Stimulated activated naive CD8-positive, alpha-beta T cell treated with anti-CD3 and anti-CD28 coated beads, Interleukin-15, Interleukin-2, amounts not matched to agents 100 ng/mL and 50 ng/mL, for 24 hours (primary cell): Measurements from ENCODE around the gene NECTIN1.

ENCODE experiments used
- H3K27ac Mint-ChIP-seq: one replicate; pipeline ENCODE4 v1.8.0; 2021; ENCODE audit warnings: mild to moderate bottlenecking, mixed read lengths
- H3K27me3 Mint-ChIP-seq: one replicate; pipeline ENCODE4 v1.8.0; 2021; ENCODE audit warnings: mixed read lengths
- H3K36me3 Mint-ChIP-seq: one replicate; pipeline ENCODE4 v1.8.0; 2021; ENCODE audit warnings: low read depth, mixed read lengths
- H3K4me1 Mint-ChIP-seq: one replicate; pipeline ENCODE4 v1.8.0; 2021; ENCODE audit warnings: low read depth, mixed read lengths
- H3K4me3 Mint-ChIP-seq: one replicate; pipeline ENCODE4 v1.8.0; 2021; ENCODE audit warnings: mild to moderate bottlenecking, mixed read lengths
- H3K9me3 Mint-ChIP-seq: one replicate; pipeline ENCODE4 v1.8.0; 2021; ENCODE audit warnings: mixed read lengths

Gene NECTIN1

DNA sequence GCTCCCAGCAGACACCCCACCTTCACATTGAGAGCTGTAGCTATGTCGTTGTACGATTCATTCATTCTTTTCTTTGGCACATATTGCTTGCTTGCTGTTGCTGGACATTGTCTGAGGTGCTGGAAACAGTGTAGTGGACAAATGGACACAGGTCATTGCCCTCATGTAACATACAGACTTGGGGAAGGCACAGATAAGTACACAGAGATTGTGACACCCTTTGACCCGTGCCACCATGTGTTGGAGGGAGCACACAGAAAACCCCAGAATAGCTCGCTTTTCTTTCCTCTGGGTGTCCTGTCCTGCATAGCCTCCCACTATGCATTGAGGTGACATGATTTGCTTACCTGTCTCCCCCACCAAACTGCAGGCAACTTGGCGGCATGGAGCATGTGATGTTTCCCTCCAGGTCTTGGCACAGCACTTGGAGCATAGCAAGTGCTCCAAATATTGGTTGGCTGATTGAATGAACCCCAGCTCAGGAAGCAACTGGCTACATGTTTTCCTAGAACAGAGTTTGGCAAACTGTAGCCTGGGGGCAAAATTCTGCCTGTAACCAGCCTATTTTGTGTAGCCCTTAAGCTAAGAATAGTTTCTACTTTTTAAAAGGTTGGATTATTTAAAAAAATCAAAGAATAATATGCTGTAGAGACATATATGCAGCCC, 30.9 kb upstream of the NECTIN1 start:
- H3K27me3 Mint-ChIP-seq: peaks cover 37% of the 10 kb centered on the region
- H3K4me1 Mint-ChIP-seq: no peaks in the 10 kb centered on the region
- no peaks in the 10 kb centered on the region for H3K36me3 Mint-ChIP-seq
- H3K4me3 Mint-ChIP-seq: no peak overlapping the region
- H3K9me3 Mint-ChIP-seq: no peaks in the 10 kb centered on the region
- H3K27ac Mint-ChIP-seq: no peak overlapping the region

DNA sequence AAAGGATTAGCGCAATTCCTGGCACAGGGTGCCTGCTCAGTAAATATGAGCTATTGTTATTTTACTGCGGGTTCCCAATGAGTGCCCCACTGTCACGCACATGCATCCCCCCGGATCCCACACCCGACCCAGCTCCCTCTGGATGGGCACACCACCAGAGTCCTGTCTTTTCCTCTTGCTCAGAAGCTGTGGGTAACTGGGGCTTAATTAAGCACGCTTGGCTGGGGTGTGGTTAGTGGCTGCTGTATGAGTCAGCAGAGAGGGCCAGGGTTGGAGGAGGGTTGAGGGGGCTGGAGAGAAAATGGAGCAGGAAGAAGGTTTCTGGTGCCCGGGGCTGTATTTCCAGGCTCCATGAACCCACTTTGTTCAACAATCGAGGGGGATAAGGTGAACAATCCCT, 30.3 kb upstream of the NECTIN1 start:
- Mint-ChIP-seq H3K27ac (no peak overlapping the region), H3K9me3 (no peaks in the 10 kb centered on the region), H3K4me1 (no peaks in the 10 kb centered on the region), H3K27me3 (peaks cover 39% of the 10 kb centered on the region), H3K36me3 (no peaks in the 10 kb centered on the region), H3K4me3 (no peak overlapping the region)

DNA sequence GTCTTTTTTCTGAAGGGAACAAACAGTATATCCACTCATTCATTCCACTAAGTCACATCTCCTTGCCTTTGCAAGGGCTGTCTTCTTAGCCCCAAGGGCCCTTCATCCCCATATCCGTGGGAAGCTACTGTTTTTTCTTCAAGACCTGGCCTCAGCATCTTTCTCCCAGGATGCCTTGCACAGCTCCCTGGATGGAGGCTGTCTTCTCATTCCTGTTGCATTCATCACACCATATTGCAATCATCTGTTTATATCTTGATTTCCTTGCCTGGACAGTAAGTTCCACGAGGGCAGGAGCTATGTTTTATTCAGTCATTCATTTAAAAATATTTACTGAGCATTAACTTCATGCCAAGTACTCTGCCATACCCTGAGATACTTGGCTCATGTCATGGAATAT, 29.3 kb upstream of the NECTIN1 start:
- H3K36me3 Mint-ChIP-seq: no peaks in the 10 kb centered on the region

DNA sequence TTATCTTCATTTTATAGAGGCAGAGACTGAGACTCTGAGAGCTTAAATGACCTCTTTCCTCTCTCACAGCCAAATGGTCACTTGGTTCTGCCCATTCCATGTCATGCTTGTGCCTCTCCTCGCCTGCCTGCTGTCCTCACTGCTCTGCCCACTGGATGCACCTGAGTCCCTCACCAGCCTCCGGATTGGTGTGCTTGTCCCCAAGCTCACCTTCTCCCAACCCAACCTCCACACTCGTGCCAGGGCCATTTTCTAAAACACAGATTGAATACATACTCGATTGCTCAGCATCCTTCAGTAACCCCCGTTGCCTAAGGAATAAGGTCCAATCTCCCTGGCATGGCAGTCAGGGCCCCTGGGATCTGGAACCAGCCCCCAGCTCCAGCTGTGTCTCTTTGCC, 28.4 kb upstream of the NECTIN1 start:
- Mint-ChIP-seq H3K27me3 (peaks cover 39% of the 10 kb centered on the region), H3K9me3 (no peaks in the 10 kb centered on the region), H3K36me3 (no peaks in the 10 kb centered on the region)

More for the DNA sequence above, 29.3 kb upstream of the NECTIN1 start:
- H3K4me3 Mint-ChIP-seq: no peak overlapping the region
- H3K4me1 Mint-ChIP-seq: no peaks in the 10 kb centered on the region
- peaks cover 42% of the 10 kb centered on the region for H3K27me3 Mint-ChIP-seq
- H3K9me3 Mint-ChIP-seq: no peaks in the 10 kb centered on the region
- H3K27ac Mint-ChIP-seq: no peak overlapping the region

DNA sequence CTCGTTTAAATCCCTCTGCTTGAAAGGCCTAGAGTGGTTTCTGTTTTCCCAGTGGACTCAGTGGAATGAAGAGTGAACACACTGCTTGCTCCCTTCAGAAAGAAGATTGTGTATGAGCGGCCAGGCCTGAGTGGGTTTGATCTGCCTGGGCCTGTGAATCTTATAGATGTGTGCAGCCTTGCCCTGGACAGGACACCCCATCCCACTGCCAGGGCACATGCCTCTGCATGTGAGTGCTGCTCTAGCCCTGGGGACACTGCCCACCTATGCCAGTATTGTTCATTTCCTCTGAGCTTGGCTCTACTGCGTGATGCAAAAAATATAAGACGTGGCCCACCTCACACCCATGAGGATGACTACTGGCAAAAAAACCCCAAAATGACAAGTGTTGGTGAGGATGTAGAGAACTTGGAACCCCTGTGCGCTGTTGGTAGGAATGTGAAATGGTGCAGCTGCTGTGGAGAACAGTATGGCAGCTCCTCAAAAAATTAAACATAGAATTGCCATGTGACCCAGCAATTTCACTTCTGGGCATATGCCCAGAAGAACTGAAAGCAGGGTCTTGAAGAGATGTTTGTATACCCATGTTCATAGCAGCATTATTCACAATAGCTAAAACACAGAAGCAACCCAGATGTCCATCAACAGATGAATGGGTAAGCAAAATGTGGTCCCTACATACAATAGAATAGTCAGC, 27.3 kb upstream of the NECTIN1 start:
- Mint-ChIP-seq H3K27me3 (peaks cover 45% of the 10 kb centered on the region), H3K36me3 (no peaks in the 10 kb centered on the region), H3K9me3 (no peaks in the 10 kb centered on the region), H3K27ac (no peak overlapping the region), H3K4me3 (no peak overlapping the region), H3K4me1 (peaks cover 7% of the 10 kb centered on the region)

More for the DNA sequence above, 28.4 kb upstream of the NECTIN1 start:
- no peak overlapping the region for H3K4me3 Mint-ChIP-seq
- no peak overlapping the region for H3K27ac Mint-ChIP-seq
- H3K4me1 Mint-ChIP-seq: no peaks in the 10 kb centered on the region

DNA sequence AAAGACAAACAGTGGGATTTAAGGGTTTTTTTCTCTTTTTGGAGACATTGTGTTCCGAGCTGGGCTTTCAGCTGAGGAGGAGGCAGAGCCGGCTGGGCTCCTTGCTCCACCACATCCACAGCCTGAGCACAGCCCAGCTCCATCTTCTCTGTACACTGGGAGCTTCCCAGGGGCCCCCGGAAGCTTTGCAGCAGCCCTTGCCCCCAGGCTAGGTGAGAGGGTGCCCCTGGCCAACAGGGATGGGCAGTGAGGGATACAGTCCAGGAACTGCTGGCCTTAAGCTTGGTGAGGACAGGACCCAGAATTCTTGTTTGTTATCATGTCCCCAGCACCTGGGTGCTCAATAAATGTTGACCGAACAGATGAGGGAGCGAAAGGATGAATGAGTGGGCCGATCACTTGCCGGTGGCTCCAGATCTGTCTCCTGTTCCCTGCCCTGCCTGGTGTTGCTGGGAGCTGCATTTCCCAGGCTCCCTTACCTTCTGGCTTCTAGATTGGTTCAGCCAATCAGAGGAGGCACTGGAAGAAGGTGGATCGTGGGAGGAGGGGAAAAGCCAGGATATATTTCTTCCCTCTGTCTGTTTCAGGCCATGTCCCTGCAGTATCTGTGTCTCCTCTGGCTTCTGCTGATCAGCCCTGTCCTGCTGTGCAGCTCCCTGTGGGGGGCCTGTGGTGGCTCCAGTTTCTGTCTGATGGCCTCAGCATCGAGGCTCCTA, 26.5 kb upstream of the NECTIN1 start:
- Mint-ChIP-seq H3K4me1 (peaks cover 10% of the 10 kb centered on the region), H3K4me3 (no peak overlapping the region), H3K27ac (no peak overlapping the region), H3K27me3 (peaks cover 43% of the 10 kb centered on the region), H3K36me3 (no peaks in the 10 kb centered on the region), H3K9me3 (no peaks in the 10 kb centered on the region)

DNA sequence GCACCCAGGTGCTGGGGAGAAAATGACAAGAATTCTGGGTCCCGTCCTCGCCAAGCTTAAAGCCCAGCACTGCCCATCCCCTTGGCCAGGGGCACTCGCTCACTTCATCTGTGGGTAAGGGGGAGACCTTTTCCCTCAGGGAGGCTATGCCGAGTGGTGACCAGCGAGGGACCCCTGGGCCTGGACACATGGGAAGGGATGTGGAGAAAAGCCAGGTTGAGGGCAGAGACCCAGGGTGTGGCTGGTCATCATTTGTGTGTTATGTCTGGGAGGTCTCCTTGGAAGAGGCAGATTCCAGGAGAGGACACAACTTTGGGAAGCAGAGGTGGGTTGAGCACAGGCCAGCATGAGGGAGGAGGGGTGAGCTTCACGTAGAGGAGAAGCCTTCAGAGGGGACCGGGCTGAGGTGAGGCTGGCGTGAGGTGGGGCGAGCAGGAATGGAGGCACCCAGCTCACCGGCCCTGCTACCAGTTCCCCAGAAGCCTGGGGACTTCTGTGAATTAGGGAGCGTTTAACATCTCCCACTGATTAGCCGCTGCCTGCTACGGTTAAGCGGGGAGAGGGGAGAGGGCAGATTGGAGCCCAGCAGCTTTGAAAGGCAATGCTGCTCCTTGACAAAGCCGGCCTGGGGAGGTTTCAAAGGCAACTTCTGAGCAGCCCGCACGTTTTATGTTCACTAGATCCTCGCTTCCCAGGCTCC, 25.8 kb upstream of the NECTIN1 start:
- Mint-ChIP-seq H3K9me3 (no peaks in the 10 kb centered on the region), H3K27me3 (peaks cover 41% of the 10 kb centered on the region), H3K36me3 (no peaks in the 10 kb centered on the region), H3K4me3 (no peak overlapping the region), H3K27ac (no peak overlapping the region), H3K4me1 (peaks cover 10% of the 10 kb centered on the region)

GRCh38 chr11:119754199-119754598, 25.2 kb upstream of the NECTIN1 start:
- Mint-ChIP-seq H3K27ac (no peak overlapping the region), H3K27me3 (peaks cover 41% of the 10 kb centered on the region), H3K9me3 (no peaks in the 10 kb centered on the region), H3K4me3 (no peak overlapping the region), H3K36me3 (no peaks in the 10 kb centered on the region), H3K4me1 (peaks cover 10% of the 10 kb centered on the region)

DNA sequence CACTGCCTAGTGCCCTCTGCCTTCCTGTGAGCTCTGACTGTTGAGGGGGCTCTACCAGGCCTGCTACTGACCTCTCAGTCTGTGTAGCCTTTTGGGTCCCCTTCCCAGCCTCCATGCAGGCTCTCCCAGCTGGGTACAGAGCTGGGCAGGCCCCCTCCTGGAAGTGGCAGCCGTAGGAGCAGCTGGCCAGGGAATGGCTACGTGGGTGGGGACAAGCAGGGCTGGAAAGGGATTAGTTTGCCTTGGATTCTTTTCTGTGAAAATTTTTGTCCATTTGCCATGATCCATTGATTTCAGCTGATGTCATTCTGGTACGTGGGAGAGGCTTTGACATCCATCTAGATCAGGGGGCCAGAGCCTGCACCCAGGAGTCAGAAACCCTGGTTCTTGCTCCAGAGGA, 23.9 kb upstream of the NECTIN1 start:
- no peak overlapping the region for H3K27ac Mint-ChIP-seq
- H3K4me3 Mint-ChIP-seq: no peak overlapping the region
- H3K9me3 Mint-ChIP-seq: no peaks in the 10 kb centered on the region
- peaks cover 36% of the 10 kb centered on the region for H3K27me3 Mint-ChIP-seq
- H3K4me1 Mint-ChIP-seq: peaks cover 10% of the 10 kb centered on the region
- no peaks in the 10 kb centered on the region for H3K36me3 Mint-ChIP-seq

GRCh38 chr11:119752345-119752871, 23.4 kb upstream of the NECTIN1 start:
- Mint-ChIP-seq H3K36me3 (no peaks in the 10 kb centered on the region), H3K9me3 (no peaks in the 10 kb centered on the region), H3K4me1 (peaks cover 10% of the 10 kb centered on the region), H3K4me3 (peak overlapping the region; percentile 66), H3K27me3 (peaks cover 36% of the 10 kb centered on the region), H3K27ac (no peak overlapping the region)

- H3K27me3 Mint-ChIP-seq: peaks cover 29% of the 10 kb centered on the region
- H3K4me1 Mint-ChIP-seq: peaks cover 10% of the 10 kb centered on the region
- no peak overlapping the region for H3K4me3 Mint-ChIP-seq
- no peaks in the 10 kb centered on the region for H3K36me3 Mint-ChIP-seq
- H3K9me3 Mint-ChIP-seq: no peaks in the 10 kb centered on the region
- H3K27ac Mint-ChIP-seq: no peak overlapping the region
Observed at GRCh38 chr11:119750056-119750455, 21.1 kb upstream of the NECTIN1 start.

GRCh38 chr11:119749006-119749565, 20.1 kb upstream of the NECTIN1 start:
- Mint-ChIP-seq H3K27ac (no peak overlapping the region), H3K4me3 (no peak overlapping the region), H3K4me1 (peaks cover 10% of the 10 kb centered on the region), H3K27me3 (peaks cover 26% of the 10 kb centered on the region), H3K9me3 (no peaks in the 10 kb centered on the region), H3K36me3 (no peaks in the 10 kb centered on the region)

DNA sequence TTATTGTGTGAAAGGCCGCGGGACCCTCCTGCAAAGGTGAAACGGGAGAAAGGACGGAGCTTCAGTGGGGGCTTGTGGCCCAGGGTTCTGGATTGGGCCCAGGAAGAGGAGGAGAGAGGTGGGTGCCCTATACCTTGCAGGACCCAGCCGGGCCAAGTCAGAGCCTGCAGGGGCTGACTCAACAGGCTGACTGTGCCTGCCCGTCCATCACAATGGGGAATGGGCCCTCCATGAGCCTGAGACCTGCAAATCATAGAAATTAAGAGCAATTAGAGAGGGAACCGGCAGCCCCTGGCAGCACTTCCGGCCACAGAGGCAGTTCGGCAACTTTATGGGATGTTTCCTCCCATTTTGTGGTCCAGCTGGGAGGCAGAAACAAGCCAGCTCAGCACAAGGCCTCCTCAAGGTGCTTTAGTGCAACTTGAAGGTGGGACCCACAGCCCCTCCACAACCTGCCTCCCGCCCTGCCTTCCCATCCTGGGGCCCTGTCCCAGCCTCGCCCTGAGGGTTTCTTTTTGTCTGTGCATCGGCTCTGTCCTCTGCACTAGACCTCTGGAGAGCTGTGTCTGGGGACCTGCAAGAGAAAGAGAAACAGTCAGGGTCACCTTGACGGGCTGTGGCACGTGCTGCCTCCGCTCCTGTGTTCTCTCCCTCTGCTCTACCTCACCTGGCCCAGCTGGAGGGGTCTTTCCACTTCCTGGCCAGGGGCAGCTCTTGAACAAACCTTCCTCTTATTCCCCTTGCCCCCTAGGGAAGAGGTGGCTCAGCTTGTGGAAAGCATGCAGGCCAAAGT, 19.1 kb upstream of the NECTIN1 start:
- Mint-ChIP-seq H3K9me3 (no peaks in the 10 kb centered on the region), H3K27me3 (peaks cover 29% of the 10 kb centered on the region), H3K36me3 (no peaks in the 10 kb centered on the region), H3K4me3 (no peak overlapping the region), H3K4me1 (peaks cover 10% of the 10 kb centered on the region), H3K27ac (no peak overlapping the region)
